GM12878 (cell line): ENCODE data around the gene CA5A.

Experiments
- ATF7 ChIP-seq: fragments of 450-650 bp; IDR thresholded peaks from 2 replicates; pipeline ENCODE4 v1.6.1; 2016; ENCODE audit warnings: low read depth, mild to moderate bottlenecking
- BHLHE40 ChIP-seq, 2 experiments: fragments of 450-650 bp in 1 of 2; IDR thresholded peaks; 2 replicates each; pipeline ENCODE4 v1.6.1; 2011 to 2017; ENCODE audit warnings: low read depth in 2 of 2, borderline replicate concordance in 1 of 2, improper control_type of control experiment in 1 of 2, low read length in 1 of 2, mild to moderate bottlenecking in 1 of 2
- CTCF ChIP-seq, 3 experiments: IDR thresholded peaks in 2 of 3; conservative IDR thresholded peaks in 1 of 3; 2 replicates each; pipeline ENCODE4 v1.5.1; 2011; ENCODE audit warnings: low read depth in 3 of 3, low read length in 3 of 3, mild to moderate bottlenecking in 3 of 3, control low read depth in 2 of 3, moderate library complexity in 2 of 3, inconsistent platforms in 1 of 3, mixed read lengths in 1 of 3; ENCODE audit not compliant: control insufficient read depth in 2 of 3, insufficient read depth in 1 of 3; ENCODE audit errors: extremely low read depth in 1 of 3
- NFXL1 ChIP-seq: fragments of 450-650 bp; IDR thresholded peaks from 2 replicates; pipeline ENCODE4 v1.6.1; 2017; ENCODE audit warnings: antibody characterized with exemption, mild to moderate bottlenecking, borderline replicate concordance
- POLR2A ChIP-seq: IDR thresholded peaks from 2 replicates; pipeline ENCODE4 v1.6.1; 2011; ENCODE audit warnings: low read depth, mild to moderate bottlenecking, low read length
- RAD21 ChIP-seq: IDR thresholded peaks from 2 replicates; pipeline ENCODE4 v1.6.1; 2011; ENCODE audit warnings: mild to moderate bottlenecking, low read depth, low read length, moderate library complexity; ENCODE audit not compliant: insufficient read depth
- TAF1 ChIP-seq: IDR thresholded peaks from 2 replicates; pipeline ENCODE4 v1.6.1; 2011; ENCODE audit warnings: mild to moderate bottlenecking, low read depth, low read length, borderline replicate concordance
- TARDBP ChIP-seq: IDR thresholded peaks from 2 replicates; pipeline ENCODE4 v1.6.1; 2016; ENCODE audit warnings: borderline replicate concordance
- TF ChIP-seq, protein P1 (sequence below): fragments of 450-650 bp; formaldehyde crosslinking; IDR thresholded peaks from 2 replicates; pipeline ENCODE4 v1.5.0; 2022; ENCODE audit warnings: mild to moderate bottlenecking, missing genetic modification characterization

GRCh38 chr16:87877942-87878507 lies 58.3 kb downstream of the CA5A start:
- TF ChIP-seq NFXL1 (no peak), ATF7 (no peak), POLR2A (no peak), TAF1 (no peak), TARDBP (no peak), BHLHE40 (IDR thresholded peaks at IDR 0.05; ENCODE audit: borderline replicate concordance in 1 of 2, low read depth in 2 of 2, low read length in 1 of 2) (no peak), CTCF (IDR thresholded peaks at IDR 0.05 in 2 of 3, conservative IDR thresholded peaks at IDR 0.05 in 1 of 3; ENCODE audit: control insufficient read depth in 2 of 3, extremely low read depth in 1 of 3, insufficient read depth in 1 of 3, low read depth in 3 of 3, low read length in 3 of 3) (peak; percentile 29 to 41 (median 34); a peak in 4 of 6 replicates), RAD21 (peak; percentile 44)
- TF ChIP-seq, protein P1, sequence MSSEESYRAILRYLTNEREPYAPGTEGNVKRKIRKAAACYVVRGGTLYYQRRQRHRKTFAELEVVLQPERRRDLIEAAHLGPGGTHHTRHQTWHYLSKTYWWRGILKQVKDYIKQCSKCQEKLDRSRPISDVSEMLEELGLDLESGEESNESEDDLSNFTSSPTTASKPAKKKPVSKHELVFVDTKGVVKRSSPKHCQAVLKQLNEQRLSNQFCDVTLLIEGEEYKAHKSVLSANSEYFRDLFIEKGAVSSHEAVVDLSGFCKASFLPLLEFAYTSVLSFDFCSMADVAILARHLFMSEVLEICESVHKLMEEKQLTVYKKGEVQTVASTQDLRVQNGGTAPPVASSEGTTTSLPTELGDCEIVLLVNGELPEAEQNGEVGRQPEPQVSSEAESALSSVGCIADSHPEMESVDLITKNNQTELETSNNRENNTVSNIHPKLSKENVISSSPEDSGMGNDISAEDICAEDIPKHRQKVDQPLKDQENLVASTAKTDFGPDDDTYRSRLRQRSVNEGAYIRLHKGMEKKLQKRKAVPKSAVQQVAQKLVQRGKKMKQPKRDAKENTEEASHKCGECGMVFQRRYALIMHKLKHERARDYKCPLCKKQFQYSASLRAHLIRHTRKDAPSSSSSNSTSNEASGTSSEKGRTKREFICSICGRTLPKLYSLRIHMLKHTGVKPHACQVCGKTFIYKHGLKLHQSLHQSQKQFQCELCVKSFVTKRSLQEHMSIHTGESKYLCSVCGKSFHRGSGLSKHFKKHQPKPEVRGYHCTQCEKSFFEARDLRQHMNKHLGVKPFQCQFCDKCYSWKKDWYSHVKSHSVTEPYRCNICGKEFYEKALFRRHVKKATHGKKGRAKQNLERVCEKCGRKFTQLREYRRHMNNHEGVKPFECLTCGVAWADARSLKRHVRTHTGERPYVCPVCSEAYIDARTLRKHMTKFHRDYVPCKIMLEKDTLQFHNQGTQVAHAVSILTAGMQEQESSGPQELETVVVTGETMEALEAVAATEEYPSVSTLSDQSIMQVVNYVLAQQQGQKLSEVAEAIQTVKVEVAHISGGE, result no peak
